GM12878 (cell line): ENCODE measurements around the gene PHC3. TPM values are rescaled to one million over a fixed set of nuclear protein-coding genes. Genes with fewer than 3 reads are reported as not detected.

Source experiments
- ATAC-seq: fragments of 200-7000 bp; cut with Tn5 transposase; 3 replicates; pipeline ENCODE4 v1.9.1; 2020; ENCODE audit warnings: mild to moderate bottlenecking, moderate library complexity
- BruUV-seq: library from RNA; stranded (reverse); fragments of 400-500 nt; replicated peaks from 2 replicates; lab custom pipeline; 2021; lab: Mats Ljungman, UMichigan
- CTCF ChIA-PET: fragments of 300-600 bp; sonication (Branson Sonifier 250); formaldehyde crosslinking; extraction: SDS; loops from one replicate; lab custom pipeline; 2021; ENCODE audit warnings: inconsistent platforms; lab: Yijun Ruan, JAX
- POLR2A ChIA-PET: fragments of 350-600 bp; formaldehyde crosslinking; extraction: SDS; loops from one replicate; lab custom pipeline; 2021; ENCODE audit warnings: inconsistent platforms; lab: Charles Lee
- RAD21 ChIA-PET: fragments of 300-600 bp; sonication (Branson Sonifier 250); formaldehyde crosslinking; loops from one replicate; lab custom pipeline; 2023; ENCODE audit warnings: antibody characterized with exemption; ENCODE audit not compliant: unreplicated experiment; lab: Charles Lee
- SMC1A ChIA-PET: fragments of 300-600 bp; sonication (Branson Sonifier 250); formaldehyde crosslinking; loops from one replicate; lab custom pipeline; 2023; ENCODE audit not compliant: unreplicated experiment, uncharacterized antibody; lab: Charles Lee
- DNase-seq: peaks from one replicate; pipeline ENCODE4 v3.0.0-alpha.2; 2011; ENCODE audit warnings: low read depth, low spot score
- FAIRE-seq: peaks from 3 replicates; lab custom pipeline; 2011; peaks lifted over from hg19 to GRCh38; lab: Jason Lieb, UNC
- H2AFZ ChIP-seq: 2 replicates; pipeline ENCODE4 v1.6.0; 2011; ENCODE audit warnings: low read depth, low read length, control low read depth; ENCODE audit not compliant: control insufficient read depth
- H3K27ac ChIP-seq: 2 replicates; pipeline ENCODE4 v1.5.1; 2011; ENCODE audit warnings: control low read depth; ENCODE audit not compliant: control insufficient read depth, insufficient read depth
- H3K27me3 ChIP-seq, 2 experiments: replicated peaks in 1 of 2; 2 replicates each; pipeline versions ENCODE4 v1.6.0 to v1.6.1; 2011; ENCODE audit warnings: low read length in 1 of 2; ENCODE audit not compliant: control insufficient read depth in 2 of 2, insufficient read depth in 2 of 2
- H3K36me3 ChIP-seq, 2 experiments: 2 replicates each; pipeline ENCODE4 v1.5.1; 2011; ENCODE audit warnings: low read length in 1 of 2; ENCODE audit not compliant: control insufficient read depth in 2 of 2, insufficient read depth in 2 of 2
- H3K4me1 ChIP-seq: 2 replicates; pipeline ENCODE4 v1.6.1; 2011; ENCODE audit warnings: mild to moderate bottlenecking, low read length, moderate library complexity, mixed read lengths; ENCODE audit not compliant: control insufficient read depth, insufficient read depth
- H3K4me2 ChIP-seq: 2 replicates; pipeline ENCODE4 v1.6.0; 2011; ENCODE audit warnings: control low read depth; ENCODE audit not compliant: control insufficient read depth, insufficient read depth
- H3K4me3 ChIP-seq: fragments of 200-600 bp; sonication (generic); 2 replicates; pipeline ENCODE4 v1.5.1; 2016
- H3K79me2 ChIP-seq: 2 replicates; pipeline ENCODE4 v1.6.0; 2011; ENCODE audit warnings: low read length; ENCODE audit not compliant: control insufficient read depth, insufficient read depth
- H3K9ac ChIP-seq: 2 replicates; pipeline ENCODE4 v1.8.0; 2011; ENCODE audit warnings: low read length, control low read depth, mixed read lengths; ENCODE audit not compliant: control insufficient read depth, insufficient read depth
- H3K9me3 ChIP-seq: replicated peaks from 3 replicates; pipeline ENCODE4 v1.5.1; 2011; ENCODE audit warnings: mild to moderate bottlenecking, low read length; ENCODE audit not compliant: control insufficient read depth, insufficient read depth
- H4K20me1 ChIP-seq: 2 replicates; pipeline ENCODE4 v1.6.0; 2011; ENCODE audit not compliant: control insufficient read depth, insufficient read depth
- DPF2 ChIP-seq: fragments of 450-650 bp; IDR thresholded peaks from 2 replicates; pipeline ENCODE4 v1.6.1; 2017; ENCODE audit warnings: mild to moderate bottlenecking
- MAX ChIP-seq: IDR thresholded peaks from 2 replicates; pipeline ENCODE4 v1.6.1; 2012; ENCODE audit warnings: low read depth, low read length, improper control_type of control experiment
- NKRF ChIP-seq: fragments of 450-650 bp; conservative IDR thresholded peaks from 2 replicates; pipeline ENCODE4 v1.6.1; 2017; ENCODE audit warnings: mild to moderate bottlenecking, moderate library complexity
- NR2F1 ChIP-seq: fragments of 450-650 bp; conservative IDR thresholded peaks from 2 replicates; pipeline ENCODE4 v1.6.1; 2017; ENCODE audit warnings: mild to moderate bottlenecking
- PAX5 ChIP-seq: IDR thresholded peaks from 2 replicates; pipeline ENCODE4 v1.6.1; 2011; ENCODE audit warnings: low read depth, low read length, borderline replicate concordance
- POLR2AphosphoS5 ChIP-seq: IDR thresholded peaks from 2 replicates; pipeline ENCODE4 v1.6.1; 2011; ENCODE audit warnings: mild to moderate bottlenecking, low read length, inconsistent platforms
- STAT1 ChIP-seq: fragments of 450-650 bp; conservative IDR thresholded peaks from 2 replicates; pipeline ENCODE4 v1.6.1; 2014; ENCODE audit warnings: antibody characterized with exemption, mild to moderate bottlenecking
- SUZ12 ChIP-seq: fragments of 200-600 bp; sonication (generic); IDR thresholded peaks from one replicate; pipeline ENCODE4 v1.6.1; 2018; ENCODE audit warnings: antibody characterized with exemption, mild to moderate bottlenecking; ENCODE audit not compliant: unreplicated experiment
- WRNIP1 ChIP-seq: IDR thresholded peaks from 2 replicates; pipeline ENCODE4 v1.6.1; 2011; ENCODE audit warnings: low read depth, low read length, improper control_type of control experiment, borderline replicate concordance
- ZBED1 ChIP-seq: IDR thresholded peaks from 2 replicates; pipeline ENCODE4 v1.6.1; 2016; ENCODE audit warnings: borderline replicate concordance
- WGBS: methylation state at CpG from one replicate; pipeline ENCODE4 v1.1.6; 2016; ENCODE audit warnings: low lambda C conversion rate; ENCODE audit not compliant: insufficient replicate concordance, insufficient coverage; ENCODE audit errors: missing lambda C conversion rate; 5-methylcytosine and 5-hydroxymethylcytosine counted together
- in situ Hi-C: fragments of 300-500 bp; cut with MboI; formaldehyde crosslinking; loops from 9 replicates; pipeline ENCODE4 v1.14.3; 2018; ENCODE audit warnings: mixed read lengths
- intact Hi-C: fragments of 100-400 bp; cut with micrococcal nuclease; formaldehyde crosslinking; loops from one replicate; pipeline ENCODE4 v1.14.2; 2022; ENCODE audit not compliant: unreplicated experiment
- polyA plus RNA-seq, 11 experiments: library from polyadenylated mRNA; depleted of rRNA in 4 of 11; unstranded in 6 of 11; stranded (reverse) in 5 of 11; fragments of >200 nt; fragmentation: Nextera tagmentation in 4 of 11; fragmentation: Illumina TruSeq in 1 of 11; extraction: Ambion mirVana in 4 of 11; extraction: Trizol in 1 of 11; gene quantifications; 1 replicate in 1 of 11; 2 replicates in 10 of 11; pipeline versions ENCODE4 v1.2.1 to v1.2.3, GENCODE V29; 2011 to 2016; ENCODE audit warnings: inconsistent platforms in 2 of 11, missing spikeins in 2 of 11, low read depth in 1 of 11
- total RNA-seq, 4 experiments: library from RNA; depleted of rRNA in 3 of 4; stranded (reverse); fragments of >200 nt in 3 of 4; fragmentation: Illumina TruSeq in 1 of 4; extraction: Trizol in 1 of 4; gene quantifications; 2 replicates each; pipeline versions ENCODE4 v1.2.1 to v1.2.3, GENCODE V29; 2013 to 2021

PHC3 gene
- total and polyA plus RNA-seq, 10 of the 15 experiments (the other 5 are each of a cell fraction or from before 2014, with no cell fraction given) = 3.3 to 62.3 (median 22.1) TPM

- ChIA-PET RAD21 (no interaction called here), CTCF (no interaction called here), SMC1A (no interaction called here), POLR2A (interaction anchor here (0.6 to 0.9 kb wide), 2 partner anchors 25 to 54 kb away, joined by 3 read pairs; no protein-coding TSS in a partner anchor)
- no peak overlapping the region for H3K4me2 ChIP-seq
- TF ChIP-seq NR2F1 (no peak), POLR2AphosphoS5 (no peak), PAX5 (no peak), STAT1 (no peak), DPF2 (no peak), WRNIP1 (no peak), MAX (no peak), NKRF (no peak), ZBED1 (no peak), SUZ12 (no peak)
- no peak overlapping the region for H3K4me3 ChIP-seq
- BruUV-seq = no TSS peak
- H3K4me1 ChIP-seq = no peaks in the 10 kb centered on the region
- H3K9me3 ChIP-seq = no peaks in the 10 kb centered on the region
- H3K27me3 ChIP-seq = no peaks in the 10 kb centered on the region
- DNase-seq = no peak
- in situ Hi-C loops = no loop called here
- H4K20me1 ChIP-seq = no peaks in the 10 kb centered on the region
- no peak overlapping the region for H3K9ac ChIP-seq
- no peak overlapping the region for H3K27ac ChIP-seq
- WGBS = 91% methylated on average over 1 of the region's 1 CpG
- intact Hi-C loops = no loop called here
- no peak for FAIRE-seq
- H3K79me2 ChIP-seq = no peaks in the 10 kb centered on the region
- H3K36me3 ChIP-seq = no peaks in the 10 kb centered on the region
- ATAC-seq = no peak
- no peak overlapping the region for H2AFZ ChIP-seq
Observed at GRCh38 chr3:170211668-170212067, 30.1 kb upstream of the PHC3 start.
